ENCODE data around the gene PPFIA1. TPM values are rescaled to one million over a fixed set of nuclear protein-coding genes. Genes with fewer than 3 reads are reported as not detected.

Gene PPFIA1
- total RNA-seq, 1 donor from 2014 or later, result 52.3 TPM

- Mint-ChIP-seq H3K4me3 (ENCODE audit: unreplicated experiment) (no peak overlapping the region), H3K9me3 (ENCODE audit: unreplicated experiment) (no peaks in the 10 kb centered on the region), H3K27ac (ENCODE audit: unreplicated experiment) (no peak overlapping the region), H3K4me1 (ENCODE audit: unreplicated experiment) (no peaks in the 10 kb centered on the region), H3K36me3 (ENCODE audit: low read depth, unreplicated experiment) (no peaks in the 10 kb centered on the region), H3K27me3 (ENCODE audit: unreplicated experiment) (peaks cover 4% of the 10 kb centered on the region)
- DNase-seq (ENCODE audit: low spot score), result no peak
- TF ChIP-seq CTCF (IDR thresholded peaks at IDR 0.05; ENCODE audit: unreplicated experiment), result no peak
Observed at GRCh38 chr11:70233962-70234361, 36.5 kb upstream of the PPFIA1 start.

- DNase-seq (ENCODE audit: low spot score), result no peak
- H3K36me3 Mint-ChIP-seq (ENCODE audit: low read depth, unreplicated experiment), result no peaks in the 10 kb centered on the region
- no peak overlapping the region for H3K27ac Mint-ChIP-seq (ENCODE audit: unreplicated experiment)
- peaks cover 10% of the 10 kb centered on the region for H3K27me3 Mint-ChIP-seq (ENCODE audit: unreplicated experiment)
- H3K4me1 Mint-ChIP-seq (ENCODE audit: unreplicated experiment), result no peaks in the 10 kb centered on the region
- TF ChIP-seq CTCF (IDR thresholded peaks at IDR 0.05; ENCODE audit: unreplicated experiment), result no peak
- H3K4me3 Mint-ChIP-seq (ENCODE audit: unreplicated experiment), result no peak overlapping the region
- no peaks in the 10 kb centered on the region for H3K9me3 Mint-ChIP-seq (ENCODE audit: unreplicated experiment)
Observed at GRCh38 chr11:70240337-70240736, 30.2 kb upstream of the PPFIA1 start.

- peaks cover 8% of the 10 kb centered on the region for H3K27me3 Mint-ChIP-seq (ENCODE audit: unreplicated experiment)
- H3K27ac Mint-ChIP-seq (ENCODE audit: unreplicated experiment), result no peak overlapping the region
Observed at GRCh38 chr11:70241709-70242108, 28.8 kb upstream of the PPFIA1 start.

GRCh38 chr11:70242885-70243284 lies 27.6 kb upstream of the PPFIA1 start:
- no peak for TF ChIP-seq CTCF (IDR thresholded peaks at IDR 0.05; ENCODE audit: unreplicated experiment)
- peaks cover 9% of the 10 kb centered on the region for H3K27me3 Mint-ChIP-seq (ENCODE audit: unreplicated experiment)
- DNase-seq (ENCODE audit: low spot score), result no peak
- H3K4me3 Mint-ChIP-seq (ENCODE audit: unreplicated experiment), result no peak overlapping the region
- H3K27ac Mint-ChIP-seq (ENCODE audit: unreplicated experiment), result no peak overlapping the region
- no peaks in the 10 kb centered on the region for H3K4me1 Mint-ChIP-seq (ENCODE audit: unreplicated experiment)
- H3K36me3 Mint-ChIP-seq (ENCODE audit: low read depth, unreplicated experiment), result no peaks in the 10 kb centered on the region
- H3K9me3 Mint-ChIP-seq (ENCODE audit: unreplicated experiment), result no peaks in the 10 kb centered on the region

More at GRCh38 chr11:70241709-70242108, 28.8 kb upstream of the PPFIA1 start:
- Mint-ChIP-seq H3K36me3 (ENCODE audit: low read depth, unreplicated experiment) (no peaks in the 10 kb centered on the region), H3K4me1 (ENCODE audit: unreplicated experiment) (no peaks in the 10 kb centered on the region), H3K9me3 (ENCODE audit: unreplicated experiment) (no peaks in the 10 kb centered on the region), H3K4me3 (ENCODE audit: unreplicated experiment) (no peak overlapping the region)
- no peak for DNase-seq (ENCODE audit: low spot score)
- no peak for TF ChIP-seq CTCF (IDR thresholded peaks at IDR 0.05; ENCODE audit: unreplicated experiment)

GRCh38 chr11:70243912-70244652 lies 26.4 kb upstream of the PPFIA1 start:
- DNase-seq (ENCODE audit: low spot score), result no peak
- Mint-ChIP-seq H3K9me3 (ENCODE audit: unreplicated experiment) (no peaks in the 10 kb centered on the region), H3K36me3 (ENCODE audit: low read depth, unreplicated experiment) (no peaks in the 10 kb centered on the region), H3K27ac (ENCODE audit: unreplicated experiment) (no peak overlapping the region), H3K27me3 (ENCODE audit: unreplicated experiment) (peaks cover 12% of the 10 kb centered on the region), H3K4me3 (ENCODE audit: unreplicated experiment) (no peak overlapping the region), H3K4me1 (ENCODE audit: unreplicated experiment) (no peaks in the 10 kb centered on the region)
- TF ChIP-seq CTCF (IDR thresholded peaks at IDR 0.05; ENCODE audit: unreplicated experiment), result no peak

All from endothelial cell (in vitro differentiated cells).